HEK293T (cell line): ENCODE results near the gene TMEM135.

ENCODE experiments used
- BHLHE40 ChIP-seq: fragments of 450-650 bp; IDR thresholded peaks from 2 replicates; pipeline ENCODE4 v1.6.1; 2016; ENCODE audit warnings: mild to moderate bottlenecking, moderate library complexity, borderline replicate concordance
- FOXA1 ChIP-seq: fragments of 450-650 bp; IDR thresholded peaks from 2 replicates; pipeline ENCODE4 v1.6.1; 2016; ENCODE audit warnings: mild to moderate bottlenecking
- TARDBP ChIP-seq: fragments of 450-650 bp; IDR thresholded peaks from 2 replicates; pipeline ENCODE4 v1.6.1; 2016

GRCh38 chr11:87092159-87092558 is 54.4 kb downstream of the TMEM135 start:
- TF ChIP-seq TARDBP (no peak), BHLHE40 (no peak), FOXA1 (no peak)
